NCI-H1694 treated with DMSO at 0.1 percent for 48 hours (cell line): Measurements from ENCODE around the gene ELP6.
A peak's percentile ranks its signal among the peaks of the same experiment; 100 is the strongest.
"Not testable (repeated sequence)": the region's sequence is repeated elsewhere in the genome, so short reads cannot be mapped to it uniquely, and the experiment has no call there.

Experiments used
- DNase-seq: peaks from one replicate; lab custom pipeline; 2025; lab: John Stamatoyannopoulos, UW

Gene ELP6

GRCh38 chr3:47512416-47513124, 942 bp downstream of the ELP6 start:
- no peak for DNase-seq

DNA sequence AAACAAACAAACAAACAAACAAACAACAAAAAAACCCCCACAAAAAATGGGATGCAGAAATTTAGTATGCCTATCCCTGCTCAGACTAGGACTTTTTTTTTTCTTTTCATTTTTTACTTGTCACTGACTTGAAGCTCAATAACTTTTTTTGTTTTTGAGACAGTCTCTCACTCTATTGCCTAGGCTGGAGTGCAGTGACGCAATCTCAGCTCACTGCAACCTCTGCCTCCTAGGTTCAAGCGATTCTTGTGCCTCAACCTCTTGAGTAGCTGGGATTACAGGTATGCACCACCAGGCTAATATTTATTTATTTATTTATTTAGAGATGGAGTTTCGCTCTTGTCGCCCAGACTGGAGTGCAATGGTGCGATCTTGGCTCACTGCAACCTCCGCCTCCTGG, 8.2 kb downstream of the ELP6 start:
- DNase-seq, result not testable (repeated sequence)

DNA sequence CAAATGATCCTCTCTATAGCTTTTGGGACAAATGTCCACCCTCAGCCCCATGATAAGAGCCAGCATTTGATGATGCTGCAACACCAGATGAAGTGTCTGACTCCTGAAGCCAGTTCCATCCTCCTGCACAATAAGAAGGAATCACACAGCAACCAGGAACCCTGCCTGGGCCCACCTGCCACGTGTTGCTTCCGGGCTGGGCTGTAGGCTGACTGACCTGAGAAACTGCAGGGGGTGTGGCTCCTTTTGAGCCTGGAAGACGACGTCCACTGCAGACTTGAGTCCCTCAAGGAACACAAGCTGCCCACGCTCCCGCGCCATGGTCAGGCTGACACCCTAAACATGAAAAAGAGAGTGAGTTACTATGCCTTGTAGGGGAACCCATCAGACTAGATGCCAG, 9.4 kb downstream of the ELP6 start:
- no peak for DNase-seq

- no peak for DNase-seq
These were observed 10.5 kb downstream of the ELP6 start for GRCh38 chr3:47503033-47503432.

DNA sequence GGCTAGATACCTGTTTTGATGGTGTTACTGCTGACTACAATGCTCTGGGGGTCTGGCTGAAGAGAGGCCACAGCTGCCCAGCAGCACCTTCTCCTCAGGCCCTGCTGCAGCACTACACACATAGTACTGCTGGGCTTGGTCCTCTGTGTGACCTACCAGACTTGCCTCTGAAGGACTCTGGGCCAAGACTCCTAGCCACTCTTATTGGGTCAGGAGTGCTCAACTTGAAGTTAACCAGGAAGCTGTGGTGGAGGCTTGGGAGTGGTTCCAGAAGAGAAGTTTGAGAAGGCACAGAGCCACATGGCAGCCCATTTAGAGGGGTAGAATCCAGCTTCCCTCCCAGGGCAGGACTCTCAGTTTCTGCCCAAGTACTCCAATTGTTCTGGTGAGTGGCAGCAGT, 16.6 kb downstream of the ELP6 start:
- DNase-seq, result no peak

DNA sequence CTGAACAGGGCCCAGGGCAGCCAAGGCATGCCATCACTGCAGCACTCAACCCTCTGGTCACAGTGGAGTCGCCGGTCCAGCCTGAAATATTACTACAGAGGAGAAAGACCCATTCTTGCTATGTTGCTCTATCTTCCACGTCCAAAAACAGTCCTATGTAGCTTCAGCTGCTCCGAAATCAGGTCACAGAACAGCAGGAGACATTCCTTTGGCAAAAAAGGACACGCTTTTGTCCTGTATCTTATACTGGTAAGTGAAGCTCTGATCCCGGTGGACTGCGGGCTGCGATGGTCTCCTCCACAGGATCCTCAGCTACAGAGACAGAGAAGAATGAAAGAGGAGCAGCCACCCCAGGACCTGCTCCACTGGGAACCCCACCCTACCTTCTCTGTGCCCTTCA, 17.6 kb downstream of the ELP6 start:
- DNase-seq, result no peak

- DNase-seq, result no peak
These were observed 18.4 kb downstream of the ELP6 start for GRCh38 chr3:47495111-47495510.

DNA sequence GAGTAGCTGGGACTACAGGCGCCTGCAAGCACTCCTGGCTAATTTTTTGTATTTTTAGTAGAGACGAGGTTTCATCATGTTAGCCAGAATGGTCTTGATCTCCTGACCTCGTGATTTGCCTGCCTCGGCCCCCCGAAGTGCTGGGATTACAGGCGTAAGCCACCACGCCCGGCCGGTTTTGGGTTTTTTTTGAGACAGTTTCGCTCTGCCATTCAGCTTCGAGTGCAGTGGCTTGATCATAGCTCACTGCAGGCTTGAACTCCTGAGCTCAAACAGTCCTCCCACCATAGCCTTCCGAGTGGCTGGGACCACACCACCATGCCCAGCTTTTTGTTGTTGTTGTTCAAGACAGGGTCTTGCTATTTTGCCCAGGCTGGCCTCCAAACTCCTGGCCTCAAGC, 21.7 kb downstream of the ELP6 start:
- no peak for DNase-seq

DNA sequence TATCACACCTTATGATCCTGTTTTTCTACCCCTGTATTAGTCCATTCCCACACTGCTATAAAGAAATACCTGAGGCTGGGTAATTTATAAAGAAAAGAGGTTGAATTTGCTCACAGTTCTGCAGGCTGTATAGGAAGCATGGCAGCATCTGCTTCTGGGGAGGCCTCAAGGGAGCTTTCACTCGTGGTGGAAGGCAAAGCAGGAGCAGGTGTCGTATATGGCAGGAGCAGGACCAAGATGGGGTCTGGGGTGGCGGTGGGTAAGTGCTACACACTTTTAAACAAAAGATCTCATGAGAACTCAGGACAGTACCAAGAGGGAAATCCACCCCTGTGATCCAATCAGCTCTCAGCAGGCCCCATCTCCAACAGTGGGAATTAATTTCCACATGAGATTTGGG, 22.3 kb downstream of the ELP6 start:
- DNase-seq, result no peak

GRCh38 chr3:47487265-47487664, 26.2 kb downstream of the ELP6 start:
- no peak for DNase-seq

- no peak for DNase-seq
These were observed 27.7 kb downstream of the ELP6 start for GRCh38 chr3:47485812-47486211.

GRCh38 chr3:47482366-47482765, 31.1 kb downstream of the ELP6 start:
- no peak for DNase-seq

DNA sequence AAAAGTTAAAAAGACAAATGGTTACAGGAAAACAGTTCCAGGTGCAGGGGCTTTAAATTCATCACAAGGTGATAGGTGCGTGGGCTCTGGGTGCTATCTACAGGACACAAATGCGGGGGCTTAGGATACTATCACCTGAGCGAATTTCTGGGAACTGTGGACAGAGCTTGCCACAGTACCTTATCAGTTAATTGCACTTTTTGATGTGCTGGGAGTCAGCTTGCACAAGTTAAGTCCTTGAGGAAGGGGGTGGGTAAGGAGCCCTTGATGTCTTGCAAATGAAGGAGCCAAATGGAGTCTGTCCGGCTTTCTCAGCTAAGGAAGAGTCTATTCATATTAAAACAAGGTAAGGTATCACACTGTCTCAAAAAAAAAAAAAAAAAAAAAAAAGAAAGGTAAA, 31.7 kb downstream of the ELP6 start:
- DNase-seq, result not testable (repeated sequence)

DNA sequence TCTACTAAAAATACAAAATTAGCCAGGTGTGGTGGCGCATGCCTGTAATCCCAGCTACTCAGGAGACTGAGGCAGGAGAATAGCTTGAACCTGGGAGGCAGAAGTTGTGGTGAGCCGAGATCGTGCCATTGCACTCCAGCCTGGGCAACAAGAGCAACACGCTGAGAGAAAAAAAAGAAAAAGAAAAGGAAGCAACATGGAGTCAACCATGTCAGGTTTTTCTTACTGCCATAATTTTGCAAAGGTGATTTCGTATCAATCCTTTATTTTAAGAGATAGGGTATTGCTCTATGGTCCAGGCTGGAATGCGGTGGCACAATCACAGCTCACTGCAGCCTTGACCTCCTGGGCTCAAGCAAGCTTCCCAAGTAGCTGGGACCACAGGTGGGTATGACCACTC, 33.2 kb downstream of the ELP6 start:
- not testable (repeated sequence) for DNase-seq

DNA sequence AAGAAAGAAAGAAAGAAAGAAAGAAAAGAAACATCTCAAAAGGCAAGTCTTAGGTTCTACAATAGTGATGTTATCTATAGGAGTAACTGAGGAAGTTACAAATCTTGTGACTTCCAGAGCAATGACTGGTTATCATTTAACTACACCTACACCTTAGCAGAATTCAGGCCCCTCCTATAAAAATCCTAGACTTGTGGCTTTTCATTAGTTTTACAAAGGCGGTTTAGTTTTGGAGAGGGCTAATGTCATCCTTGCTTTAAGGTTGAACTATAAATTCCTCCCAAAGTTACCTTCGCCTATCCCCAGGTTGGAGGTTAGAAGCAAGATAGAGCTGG, 33.7 kb downstream of the ELP6 start:
- no peak for DNase-seq

DNA sequence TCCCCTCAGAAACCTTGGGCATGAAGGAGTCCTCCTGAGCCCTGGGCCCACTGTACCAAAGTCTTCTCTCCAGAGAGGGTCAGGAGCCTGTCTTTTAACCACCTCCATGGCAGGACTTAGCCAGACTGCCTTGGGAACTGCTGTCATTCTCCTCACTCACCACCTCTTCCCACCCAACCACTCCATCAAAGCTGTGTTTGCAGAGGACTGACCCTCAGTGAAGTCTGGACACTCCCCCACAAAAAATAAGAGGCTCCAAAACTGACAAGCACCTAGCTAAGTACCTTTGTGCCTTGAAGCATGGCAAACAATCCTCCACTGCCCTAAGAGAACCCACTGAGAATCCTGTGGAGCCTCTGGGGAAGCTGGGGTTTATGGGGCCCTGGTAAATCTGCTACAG, 35.5 kb downstream of the ELP6 start:
- DNase-seq, result no peak

GRCh38 chr3:47476644-47477199, 36.8 kb downstream of the ELP6 start:
- no peak for DNase-seq

- DNase-seq, result no peak
These were observed 37.2 kb downstream of the ELP6 start for GRCh38 chr3:47476330-47476626.

DNA sequence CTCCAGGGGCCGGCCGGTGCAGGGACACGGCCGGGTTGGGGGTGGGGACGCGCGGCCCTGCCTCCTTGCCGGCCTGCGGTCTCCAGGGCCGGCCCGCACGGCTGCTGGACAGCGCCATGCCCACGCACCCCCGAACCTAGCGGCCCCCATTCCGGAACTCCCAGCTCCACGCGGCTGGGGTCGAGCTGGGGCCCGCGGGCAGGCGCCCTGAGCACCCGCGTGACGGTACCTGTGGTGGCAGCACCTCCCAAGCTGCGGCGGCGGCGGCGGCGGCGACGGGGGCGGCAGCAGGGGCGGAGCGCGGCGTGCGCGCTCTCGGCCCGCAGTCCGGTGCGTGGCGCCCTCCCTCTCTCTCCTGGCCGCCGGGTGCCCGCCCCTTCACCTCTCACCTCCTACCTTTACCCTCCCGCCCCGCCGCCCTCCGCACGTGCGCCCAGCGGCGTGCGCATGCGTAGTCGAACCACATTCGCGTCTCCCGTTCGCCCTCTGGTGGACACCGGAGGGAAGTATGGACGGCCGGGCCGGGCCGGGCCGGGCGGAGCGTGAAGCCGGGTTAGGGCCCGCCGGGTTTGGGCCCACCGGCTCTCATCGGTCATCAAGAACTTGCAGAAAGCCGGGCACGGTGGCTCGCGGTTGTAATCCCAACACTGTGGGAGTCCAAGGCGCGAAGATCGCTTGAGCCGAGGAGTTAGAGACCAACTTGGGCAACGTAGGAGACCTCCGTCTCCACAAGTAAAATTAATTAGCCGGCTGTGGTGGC, 37.8 kb downstream of the ELP6 start, which contains the start of gene SCAP:
Gene SCAP, minus strand, starts transcription at position 372 of the 760 bp plus-strand sequence. CDS start 32,948 bp downstream, outside the sequence.
- DNase-seq, result peak; percentile 2

DNA sequence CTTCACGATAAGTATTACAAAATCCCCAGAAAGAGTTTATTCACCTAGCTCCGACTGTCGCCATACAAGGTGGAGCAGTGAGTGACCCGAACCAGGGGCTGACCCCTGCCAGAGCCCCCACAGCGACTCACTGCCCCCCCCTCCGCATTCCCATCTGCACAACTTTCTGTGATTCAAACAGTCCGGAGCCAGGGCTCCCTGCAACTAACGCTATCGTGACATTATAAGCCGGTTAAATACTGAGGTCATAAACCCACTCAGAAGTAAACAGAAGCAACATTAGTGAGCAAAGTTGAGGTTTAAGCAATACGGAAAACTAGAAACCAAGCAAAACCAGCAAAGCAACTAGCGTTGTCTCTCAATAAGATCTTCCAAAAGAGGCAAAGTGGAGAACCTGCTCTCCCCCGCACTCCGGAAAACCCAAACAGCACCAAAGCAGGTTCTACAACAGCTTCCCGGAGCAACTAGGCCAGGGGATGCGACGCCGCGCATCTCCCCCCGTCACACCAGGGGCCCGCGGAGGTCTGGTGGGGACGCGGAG, 38.4 kb downstream of the ELP6 start:
- no peak for DNase-seq

DNA sequence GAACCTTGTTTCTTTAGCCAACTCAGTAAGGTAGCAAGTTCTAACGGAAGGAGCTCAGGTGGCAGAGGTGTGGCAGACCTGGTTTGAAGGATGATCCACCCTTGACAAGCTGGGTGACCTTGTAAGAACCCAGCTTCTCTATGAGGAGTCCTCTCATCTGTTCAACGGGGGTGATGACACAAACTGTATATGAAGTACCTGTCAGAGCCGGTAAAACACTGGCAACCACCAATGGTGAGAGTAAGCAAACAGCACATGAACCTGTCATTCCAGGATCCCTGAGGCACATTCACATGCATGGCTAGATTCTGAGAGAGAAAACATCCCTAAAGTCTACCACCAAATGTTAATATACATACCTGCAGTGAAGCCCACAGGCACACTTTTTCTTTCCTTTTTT, 40.1 kb downstream of the ELP6 start:
- DNase-seq, result no peak

DNA sequence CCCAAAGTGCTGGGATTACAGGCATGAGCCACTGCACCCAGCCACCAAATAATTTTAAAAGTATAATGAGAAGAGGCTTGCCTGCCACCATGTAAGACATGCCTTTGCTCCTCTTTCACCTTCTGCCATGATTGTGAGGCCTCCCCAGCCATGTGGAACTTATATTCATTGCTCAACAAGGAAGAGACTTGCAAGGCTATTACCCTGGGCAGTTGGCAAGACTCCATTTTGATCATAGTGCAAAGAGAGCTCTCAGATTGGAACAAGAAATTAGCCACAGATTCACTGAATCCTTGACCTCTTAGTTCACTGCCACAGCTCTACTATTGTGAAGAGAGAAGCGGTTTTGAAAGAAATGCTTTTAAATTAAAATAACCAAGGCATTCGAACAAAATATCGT, 43.9 kb downstream of the ELP6 start:
- no peak for DNase-seq

- not testable (repeated sequence) for DNase-seq
These were observed 45.2 kb downstream of the ELP6 start for GRCh38 chr3:47468315-47468714.
